NOMO-1 treated with DMSO at 0.1 percent for 48 hours (cell line): ENCODE results near the gene CLPTM1L.
"Not testable (repeated sequence)": the region's sequence is repeated elsewhere in the genome, so short reads cannot be mapped to it uniquely, and the experiment has no call there.

Experiments used
- DNase-seq: peaks from one replicate; lab custom pipeline; 2025; ENCODE audit not compliant: unreplicated experiment; lab: John Stamatoyannopoulos, UW

CLPTM1L gene

GRCh38 chr5:1278656-1279442, 66.0 kb downstream of the CLPTM1L start:
- DNase-seq = no peak

DNA sequence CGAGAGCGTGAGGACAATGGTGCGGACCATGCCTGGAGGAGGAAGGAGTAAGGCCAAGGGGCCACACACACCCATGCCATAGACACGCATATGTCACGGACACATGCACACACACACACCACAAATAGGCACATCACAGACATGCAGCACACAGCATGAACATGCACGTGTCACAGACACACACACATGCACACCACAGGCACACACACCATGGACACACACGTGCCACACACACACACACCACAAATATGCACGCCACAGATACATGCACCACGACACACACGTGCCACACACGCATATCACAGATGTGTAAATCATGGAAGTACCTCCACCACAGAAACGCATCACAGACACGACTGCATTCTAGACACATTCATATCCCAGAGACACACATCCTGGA, 66.7 kb downstream of the CLPTM1L start:
- DNase-seq = no peak

GRCh38 chr5:1277781-1278180, 67.1 kb downstream of the CLPTM1L start:
- DNase-seq = no peak

DNA sequence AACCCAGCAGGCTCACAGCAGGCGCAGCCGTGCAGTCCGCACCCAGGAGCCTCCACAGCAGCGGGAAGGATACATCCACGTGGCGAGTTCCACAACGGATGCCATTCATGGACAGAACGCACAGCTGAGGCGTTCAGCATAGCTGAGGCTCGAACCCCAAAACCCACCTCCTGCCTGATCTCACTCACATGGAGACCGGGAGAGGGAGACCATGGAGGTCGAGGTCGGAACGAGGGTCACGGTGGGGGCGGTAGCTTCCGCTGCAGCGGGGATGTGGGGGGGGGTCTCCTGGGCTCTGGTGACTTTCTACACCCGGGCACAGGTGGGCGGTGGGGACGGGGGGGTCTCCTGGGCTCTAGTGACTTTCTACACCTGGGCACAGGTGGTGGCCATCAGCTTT, 67.6 kb downstream of the CLPTM1L start:
- no peak for DNase-seq

- DNase-seq = no peak
Measured at GRCh38 chr5:1276930-1277329, 68.0 kb downstream of the CLPTM1L start.

DNA sequence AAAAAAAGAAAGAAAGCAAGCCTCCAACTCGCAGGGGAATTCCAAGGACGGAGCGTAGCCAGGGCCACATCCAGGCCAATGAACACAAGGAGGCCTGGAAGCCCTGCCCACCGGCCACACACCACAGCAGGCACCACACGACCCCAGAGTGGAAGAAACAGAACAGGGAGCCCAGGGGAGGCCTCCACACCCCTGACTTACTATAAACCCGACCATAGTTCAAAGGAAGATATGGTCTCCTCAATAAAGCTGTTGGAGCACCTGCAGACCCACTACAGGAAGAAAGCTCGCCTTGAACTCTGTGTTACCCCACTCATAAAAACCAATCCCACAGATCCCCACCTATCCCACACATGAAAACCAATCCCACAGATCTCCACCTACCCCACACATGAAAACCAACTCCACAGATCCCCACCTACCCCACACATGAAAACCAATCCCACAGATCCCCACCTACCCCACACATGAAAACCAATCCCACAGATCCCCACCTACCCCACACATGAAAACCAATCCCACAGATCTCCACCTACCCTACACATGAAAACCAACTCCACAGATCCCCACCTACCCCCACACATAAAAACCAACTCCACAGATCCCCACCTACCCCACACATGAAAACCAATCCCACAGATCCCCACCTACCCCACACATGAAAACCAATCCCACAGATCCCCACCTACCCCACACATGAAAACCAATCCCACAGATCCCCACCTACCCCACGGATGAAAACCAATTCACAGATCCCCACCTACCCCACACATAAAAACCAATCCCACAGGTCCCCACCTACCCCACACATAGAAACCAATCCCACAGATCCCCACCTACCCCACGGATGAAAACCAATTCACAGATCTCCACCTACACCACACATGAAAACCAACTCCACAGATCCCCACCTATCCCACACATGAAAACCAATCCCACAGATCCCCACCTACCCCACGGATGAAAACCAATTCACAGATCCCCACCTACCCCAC, 69.2 kb downstream of the CLPTM1L start:
- DNase-seq = not testable (repeated sequence)

- no peak for DNase-seq
Measured at GRCh38 chr5:1274471-1274870, 70.4 kb downstream of the CLPTM1L start.

DNA sequence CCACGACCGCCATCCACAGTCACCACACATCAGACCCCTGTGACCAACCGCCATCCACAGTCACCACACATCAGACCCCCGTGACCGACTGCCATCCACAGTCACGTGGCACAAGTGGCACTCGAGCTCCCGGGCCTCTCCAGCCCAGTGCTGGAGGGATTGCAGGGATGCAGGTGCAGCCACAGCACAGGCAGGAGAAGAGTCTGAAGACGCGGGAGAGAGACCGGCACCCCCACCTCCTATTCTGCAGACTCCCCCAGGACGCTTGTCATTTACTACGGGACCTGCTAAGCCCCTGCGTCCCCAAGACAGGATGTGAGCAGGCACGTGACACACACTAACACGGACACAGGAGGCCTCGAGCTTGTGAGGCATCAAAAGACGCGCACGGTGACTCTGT, 71.2 kb downstream of the CLPTM1L start:
- no peak for DNase-seq

DNA sequence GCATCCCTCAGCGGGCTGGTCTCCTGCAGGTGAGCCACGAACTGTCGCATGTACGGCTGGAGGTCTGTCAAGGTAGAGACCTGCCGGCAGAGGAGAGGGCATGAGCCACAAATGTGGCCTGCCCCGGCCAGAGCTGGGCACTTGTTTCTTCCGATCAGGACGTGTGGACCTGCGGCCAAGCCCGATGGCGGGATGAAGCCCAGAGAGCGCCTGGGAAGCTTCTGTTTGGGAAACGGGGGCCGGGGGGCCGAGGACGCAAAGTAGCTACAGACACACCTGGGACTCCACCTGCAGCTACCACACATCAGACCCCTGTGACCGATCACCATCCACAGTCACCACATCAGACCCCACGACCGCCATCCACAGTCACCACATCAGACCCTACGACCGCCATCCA, 72.7 kb downstream of the CLPTM1L start:
- DNase-seq = no peak

GRCh38 chr5:1270933-1271914, 73.7 kb downstream of the CLPTM1L start:
- DNase-seq = no peak

DNA sequence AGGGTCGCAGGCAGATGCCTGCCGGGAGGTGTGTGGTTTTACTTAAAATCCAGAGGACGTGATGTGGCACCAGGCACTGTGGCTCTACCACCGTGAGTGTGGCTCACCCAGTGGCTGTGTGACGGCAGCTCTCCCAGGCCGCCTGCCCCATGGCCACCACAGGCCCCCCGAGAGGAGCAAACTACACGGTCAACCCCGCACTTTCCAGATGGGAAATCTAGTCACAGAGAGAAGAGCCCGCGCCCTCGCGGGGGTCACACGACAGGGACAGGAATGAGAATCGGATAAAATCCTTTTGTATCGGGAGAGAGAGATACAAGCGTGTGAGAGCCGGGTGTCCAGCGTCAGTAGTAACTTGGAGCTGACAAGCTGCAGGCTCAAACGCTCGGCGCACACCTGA, 74.5 kb downstream of the CLPTM1L start:
- no peak for DNase-seq

GRCh38 chr5:1268666-1269065, 76.2 kb downstream of the CLPTM1L start:
- no peak for DNase-seq

DNA sequence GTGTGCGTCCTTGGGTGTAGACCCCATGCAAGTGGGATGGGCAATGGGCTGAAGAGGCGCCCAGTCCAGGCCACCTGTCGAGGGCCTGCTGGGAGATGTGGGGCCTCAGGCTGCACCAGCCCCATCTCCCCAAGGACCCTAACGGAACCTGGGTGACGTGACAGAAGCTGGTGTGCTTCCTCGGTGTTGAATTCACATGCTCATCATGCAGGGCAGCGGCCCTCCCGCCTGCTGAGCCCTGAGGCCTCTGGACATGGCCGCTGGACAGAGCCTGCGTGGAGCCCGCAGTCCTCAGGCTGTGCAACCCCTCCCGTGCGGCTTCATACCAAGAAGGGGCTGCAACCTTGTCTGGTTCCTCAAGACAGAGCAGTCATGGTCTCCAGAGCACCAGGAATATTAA, 76.8 kb downstream of the CLPTM1L start:
- no peak for DNase-seq
